Purkinje cell (primary cell): ENCODE measurements around the gene SPATA31A7. TPM values are rescaled to one million over a fixed set of nuclear protein-coding genes. Genes with fewer than 3 reads are reported as not detected.

ENCODE experiments used
- polyA plus RNA-seq: library from polyadenylated mRNA; unstranded; fragments of >200 nt; fragmentation: Nextera tagmentation; gene quantifications from 2 replicates; pipeline ENCODE4 v1.2.1, GENCODE V29; 2014

SPATA31A7 gene
- polyA plus RNA-seq, result not detected in 2 replicates

GRCh38 chr9:61189736-61190135, at the start of gene SPATA31A7:
SPATA31A7 (plus strand) TSS chr9:61190036; CDS start chr9:61190065, 29 bp downstream.

